OCI-LY7 (cell line): ENCODE results near the gene KRTAP12-2. TPM values are rescaled to one million over a fixed set of nuclear protein-coding genes. Genes with fewer than 3 reads are reported as not detected.

Experiments used
- BruUV-seq: library from RNA; stranded (reverse); fragments of 400-500 nt; replicated peaks from 2 replicates; lab custom pipeline; 2021; lab: Mats Ljungman, UMichigan
- CTCF ChIA-PET: fragments of 300-600 bp; sonication (Branson Sonifier 250); formaldehyde crosslinking; loops from one replicate; lab custom pipeline; 2022; ENCODE audit warnings: antibody characterized with exemption; ENCODE audit not compliant: unreplicated experiment; lab: Charles Lee
- POLR2A ChIA-PET: fragments of 300-600 bp; sonication (Branson Sonifier 250); formaldehyde crosslinking; loops from one replicate; lab custom pipeline; 2022; ENCODE audit warnings: antibody characterized with exemption; lab: Charles Lee
- DNase-seq: peaks from one replicate; pipeline ENCODE4 v3.0.0-alpha.2; 2015; ENCODE audit warnings: low spot score
- H2AFZ ChIP-seq: fragments of 200-600 bp; sonication (generic), shearing (Covaris generic); 2 replicates; pipeline ENCODE4 v1.6.1; 2014; ENCODE audit warnings: mild to moderate bottlenecking, antibody characterized with exemption, low read length, moderate library complexity
- H3K27ac ChIP-seq: fragments of 200-600 bp; sonication (generic); 2 replicates; pipeline ENCODE4 v1.5.1; 2014; ENCODE audit warnings: mixed run types, low read depth, mild to moderate bottlenecking, moderate library complexity, low read length, inconsistent platforms; ENCODE audit not compliant: poor library complexity, severe bottlenecking
- H3K36me3 ChIP-seq: fragments of 200-600 bp; sonication (generic); 2 replicates; pipeline ENCODE4 v1.6.1; 2014; ENCODE audit warnings: mild to moderate bottlenecking, antibody characterized with exemption, low read length, moderate library complexity, mixed read lengths; ENCODE audit not compliant: insufficient read depth
- H3K4me1 ChIP-seq: fragments of 200-600 bp; sonication (generic); 2 replicates; pipeline ENCODE4 v1.5.1; 2014; ENCODE audit warnings: mild to moderate bottlenecking, low read length; ENCODE audit not compliant: insufficient read depth, poor library complexity, severe bottlenecking
- H3K4me2 ChIP-seq: fragments of 200-600 bp; sonication (generic); 2 replicates; pipeline ENCODE4 v1.6.1; 2014; ENCODE audit warnings: mild to moderate bottlenecking, low read length
- H3K4me3 ChIP-seq: fragments of 200-600 bp; sonication (generic); 2 replicates; pipeline ENCODE4 v1.5.1; 2014; ENCODE audit warnings: mild to moderate bottlenecking, low read depth, low read length; ENCODE audit not compliant: poor library complexity, severe bottlenecking
- H3K79me2 ChIP-seq: fragments of 200-600 bp; sonication (generic); 2 replicates; pipeline ENCODE4 v1.6.1; 2016; ENCODE audit warnings: low read depth, mild to moderate bottlenecking, low read length, moderate library complexity, mixed read lengths; ENCODE audit not compliant: insufficient read depth
- H3K9me2 ChIP-seq: fragments of 200-600 bp; sonication (generic); 2 replicates; pipeline ENCODE4 v1.6.1; 2016; ENCODE audit warnings: mild to moderate bottlenecking, low read length, mixed read lengths; ENCODE audit not compliant: insufficient read depth
- H3K9me3 ChIP-seq: fragments of 200-600 bp; sonication (generic); 2 replicates; pipeline ENCODE4 v1.6.1; 2014; ENCODE audit warnings: mild to moderate bottlenecking, mixed run types, low read length, mixed read lengths
- H4K20me1 ChIP-seq: fragments of 200-600 bp; sonication (generic); 2 replicates; pipeline ENCODE4 v1.6.1; 2014; ENCODE audit warnings: mild to moderate bottlenecking, antibody characterized with exemption, low read length, moderate library complexity, mixed read lengths; ENCODE audit not compliant: insufficient read depth
- EZH2phosphoT487 ChIP-seq: fragments of 200-600 bp; sonication (generic); IDR thresholded peaks from 2 replicates; pipeline ENCODE4 v1.6.1; 2018; ENCODE audit warnings: low read depth, borderline replicate concordance, mild to moderate bottlenecking, mixed run types, antibody characterized with exemption, low read length, moderate library complexity, mixed read lengths
- intact Hi-C: fragments of 100-400 bp; cut with micrococcal nuclease; formaldehyde crosslinking; loops from one replicate; pipeline ENCODE4 v1.10.0; 2022; ENCODE audit not compliant: unreplicated experiment
- total RNA-seq, 2 experiments: library from RNA; depleted of rRNA in 1 of 2; stranded (reverse); fragments of >200 nt in 1 of 2; shearing (Covaris generic) in 1 of 2; gene quantifications; 2 replicates each; pipeline ENCODE4 v1.2.3, GENCODE V29; 2014 to 2022
- TF ChIP-seq, protein P1 (sequence below): fragments of 200-600 bp; sonication (generic); conservative IDR thresholded peaks from 2 replicates; pipeline ENCODE4 v1.5.1; 2014; ENCODE audit warnings: mild to moderate bottlenecking, antibody characterized with exemption, low read length, moderate library complexity, mixed read lengths

Gene KRTAP12-2
- total RNA-seq, 2 experiments from 2014 or later = not detected

DNA sequence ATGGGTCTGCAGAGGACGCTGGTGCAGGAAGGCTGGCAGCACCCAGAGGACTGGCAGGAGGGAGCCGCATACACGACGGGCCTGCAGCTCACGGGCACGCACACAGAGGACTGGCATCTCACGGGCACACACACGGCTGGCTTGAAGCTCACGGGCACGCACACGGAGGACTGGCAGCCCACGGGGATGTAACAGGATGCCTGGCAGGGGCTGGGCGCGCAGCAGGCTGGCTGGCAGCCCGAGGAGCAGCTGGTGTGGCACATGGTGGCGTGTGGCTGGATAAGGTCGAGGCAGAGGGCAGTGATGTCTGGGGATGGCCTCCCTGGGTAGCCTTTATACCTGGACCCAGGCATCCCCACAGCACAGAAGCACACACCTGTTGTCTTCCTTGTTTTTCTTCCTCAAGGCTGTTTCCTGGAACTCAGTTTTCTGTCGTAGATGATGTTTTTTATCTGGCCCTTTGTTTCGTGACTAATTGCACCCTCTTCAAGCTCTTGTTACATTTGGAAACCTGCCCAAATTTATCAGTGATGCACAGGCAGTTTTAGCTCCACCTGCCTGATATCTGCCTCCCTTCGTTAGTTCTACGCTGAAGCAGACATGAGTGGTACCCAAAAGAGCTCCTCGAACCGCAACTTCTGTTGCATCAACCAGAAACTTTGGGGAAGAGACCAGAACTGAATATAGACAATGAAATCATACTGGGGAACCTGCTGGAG is 15.3 kb upstream of the KRTAP12-2 start, which contains the start of gene KRTAP12-1:
Gene KRTAP12-1 (minus strand): TSS at position 303 of the 719 bp plus-strand sequence. CDS start 40 bp downstream, at position 263.
- H3K9me2 ChIP-seq = no peaks in the 10 kb centered on the region
- intact Hi-C loops = no loop called here
- H3K36me3 ChIP-seq = no peaks in the 10 kb centered on the region
- no peak within 1 kb of the TSS for H3K4me3 ChIP-seq
- no peak for DNase-seq
- H3K4me1 ChIP-seq = no peaks in the 10 kb centered on the region
- H3K9me3 ChIP-seq = no peaks in the 10 kb centered on the region
- H3K27ac ChIP-seq = no peak within 1 kb of the TSS
- no peaks in the 10 kb centered on the region for H3K79me2 ChIP-seq
- ChIA-PET POLR2A (interaction anchor here (0.6 kb wide), 1 partner anchor 18 kb away, joined by 3 read pairs; no protein-coding TSS in a partner anchor), CTCF (interaction anchor here (0.6 kb wide), 1 partner anchor 1129 kb away, joined by 4 read pairs; no protein-coding TSS in a partner anchor)
- H3K4me2 ChIP-seq = no peak within 1 kb of the TSS
- BruUV-seq = no TSS peak
- H2AFZ ChIP-seq = no peak within 1 kb of the TSS
- no peak for TF ChIP-seq EZH2phosphoT487
- TF ChIP-seq, protein P1, sequence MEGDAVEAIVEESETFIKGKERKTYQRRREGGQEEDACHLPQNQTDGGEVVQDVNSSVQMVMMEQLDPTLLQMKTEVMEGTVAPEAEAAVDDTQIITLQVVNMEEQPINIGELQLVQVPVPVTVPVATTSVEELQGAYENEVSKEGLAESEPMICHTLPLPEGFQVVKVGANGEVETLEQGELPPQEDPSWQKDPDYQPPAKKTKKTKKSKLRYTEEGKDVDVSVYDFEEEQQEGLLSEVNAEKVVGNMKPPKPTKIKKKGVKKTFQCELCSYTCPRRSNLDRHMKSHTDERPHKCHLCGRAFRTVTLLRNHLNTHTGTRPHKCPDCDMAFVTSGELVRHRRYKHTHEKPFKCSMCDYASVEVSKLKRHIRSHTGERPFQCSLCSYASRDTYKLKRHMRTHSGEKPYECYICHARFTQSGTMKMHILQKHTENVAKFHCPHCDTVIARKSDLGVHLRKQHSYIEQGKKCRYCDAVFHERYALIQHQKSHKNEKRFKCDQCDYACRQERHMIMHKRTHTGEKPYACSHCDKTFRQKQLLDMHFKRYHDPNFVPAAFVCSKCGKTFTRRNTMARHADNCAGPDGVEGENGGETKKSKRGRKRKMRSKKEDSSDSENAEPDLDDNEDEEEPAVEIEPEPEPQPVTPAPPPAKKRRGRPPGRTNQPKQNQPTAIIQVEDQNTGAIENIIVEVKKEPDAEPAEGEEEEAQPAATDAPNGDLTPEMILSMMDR = no peak
- H4K20me1 ChIP-seq = no peaks in the 10 kb centered on the region

DNA sequence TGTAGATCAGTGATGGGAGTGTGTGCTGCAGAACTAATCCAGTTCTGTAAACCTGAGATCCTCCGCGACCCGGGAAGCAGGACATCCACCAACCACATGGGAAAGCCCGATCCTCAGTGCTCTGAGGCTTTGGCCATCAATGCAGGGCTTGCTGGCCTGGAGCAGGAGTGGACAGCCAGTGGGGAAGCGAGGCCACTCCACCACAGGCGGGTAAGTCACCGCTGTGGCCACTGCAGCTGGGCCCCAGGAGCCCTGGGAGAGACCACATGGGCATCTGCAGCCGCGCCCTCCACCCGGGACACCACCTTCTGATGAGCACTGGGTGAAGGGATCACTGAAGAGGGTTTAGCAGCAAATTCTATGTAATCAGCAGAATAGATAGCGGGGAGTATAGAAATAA is 14.4 kb upstream of the KRTAP12-2 start:
- POLR2A ChIA-PET = no interaction called here
- CTCF ChIA-PET = interaction anchor here (0.6 kb wide), 1 partner anchor 1130 kb away, joined by 4 read pairs; no protein-coding TSS in a partner anchor
- H3K4me2 ChIP-seq = no peak overlapping the region
- H3K4me1 ChIP-seq = no peaks in the 10 kb centered on the region
- no peaks in the 10 kb centered on the region for H3K36me3 ChIP-seq
- H3K9me3 ChIP-seq = no peaks in the 10 kb centered on the region
- TF ChIP-seq, protein P1 = no peak
- TF ChIP-seq EZH2phosphoT487 = no peak
- BruUV-seq = no TSS peak
- intact Hi-C loops = no loop called here
- H4K20me1 ChIP-seq = no peaks in the 10 kb centered on the region
- H3K4me3 ChIP-seq = no peak overlapping the region
- no peaks in the 10 kb centered on the region for H3K9me2 ChIP-seq
- DNase-seq = no peak
- H2AFZ ChIP-seq = no peak overlapping the region
- no peaks in the 10 kb centered on the region for H3K79me2 ChIP-seq
- H3K27ac ChIP-seq = no peak overlapping the region

DNA sequence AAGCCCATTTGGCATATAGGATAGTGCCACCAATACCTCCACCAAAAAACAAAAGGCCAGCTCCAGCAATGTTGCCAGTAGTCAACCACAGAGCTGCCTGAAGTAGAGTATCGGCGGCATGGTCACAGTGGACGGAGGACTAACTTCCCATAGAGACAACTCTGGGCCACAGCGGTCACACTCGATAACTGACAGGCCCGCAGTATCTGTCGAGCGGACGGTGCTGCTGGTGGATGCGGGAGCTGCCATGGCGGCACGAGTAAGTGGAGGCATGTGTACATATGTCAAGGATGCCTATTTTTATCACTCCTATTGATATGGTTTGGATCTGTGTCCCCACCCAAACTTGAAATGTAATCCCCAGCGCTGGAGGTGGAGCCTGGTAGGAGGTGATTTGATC is 11.2 kb upstream of the KRTAP12-2 start:
- ChIA-PET POLR2A (no interaction called here), CTCF (no interaction called here)
- intact Hi-C loops = no loop called here
- Histone ChIP-seq H3K4me1 (no peaks in the 10 kb centered on the region), H2AFZ (no peak overlapping the region), H3K79me2 (no peaks in the 10 kb centered on the region), H3K36me3 (no peaks in the 10 kb centered on the region), H3K9me2 (no peaks in the 10 kb centered on the region; the same call in 1 of the 2 replicates), H4K20me1 (no peaks in the 10 kb centered on the region), H3K4me2 (no peak overlapping the region), H3K9me3 (no peaks in the 10 kb centered on the region), H3K4me3 (no peak overlapping the region), H3K27ac (no peak overlapping the region)
- no TSS peak for BruUV-seq
- TF ChIP-seq EZH2phosphoT487 = no peak
- TF ChIP-seq, protein P1 = no peak
- no peak for DNase-seq
